A172 (cell line): ENCODE data around the gene ALAS1. TPM values are rescaled to one million over a fixed set of nuclear protein-coding genes. Genes with fewer than 3 reads are reported as not detected.
"Not testable (repeated sequence)": the region's sequence is repeated elsewhere in the genome, so short reads cannot be mapped to it uniquely, and the experiment has no call there.

Source experiments
- DNase-seq: peaks from one replicate; pipeline ENCODE4 v3.0.0-alpha.2; 2015; ENCODE audit warnings: low spot score
- total RNA-seq: library from RNA; depleted of rRNA; stranded (reverse); fragments of >200 nt; shearing (Covaris generic); gene quantifications from 2 replicates; pipeline ENCODE4 v1.2.3, GENCODE V29; 2014; rRNA removed

The ALAS1 gene
- 60.1 and 66.9 TPM in 2 replicates for total RNA-seq

DNA sequence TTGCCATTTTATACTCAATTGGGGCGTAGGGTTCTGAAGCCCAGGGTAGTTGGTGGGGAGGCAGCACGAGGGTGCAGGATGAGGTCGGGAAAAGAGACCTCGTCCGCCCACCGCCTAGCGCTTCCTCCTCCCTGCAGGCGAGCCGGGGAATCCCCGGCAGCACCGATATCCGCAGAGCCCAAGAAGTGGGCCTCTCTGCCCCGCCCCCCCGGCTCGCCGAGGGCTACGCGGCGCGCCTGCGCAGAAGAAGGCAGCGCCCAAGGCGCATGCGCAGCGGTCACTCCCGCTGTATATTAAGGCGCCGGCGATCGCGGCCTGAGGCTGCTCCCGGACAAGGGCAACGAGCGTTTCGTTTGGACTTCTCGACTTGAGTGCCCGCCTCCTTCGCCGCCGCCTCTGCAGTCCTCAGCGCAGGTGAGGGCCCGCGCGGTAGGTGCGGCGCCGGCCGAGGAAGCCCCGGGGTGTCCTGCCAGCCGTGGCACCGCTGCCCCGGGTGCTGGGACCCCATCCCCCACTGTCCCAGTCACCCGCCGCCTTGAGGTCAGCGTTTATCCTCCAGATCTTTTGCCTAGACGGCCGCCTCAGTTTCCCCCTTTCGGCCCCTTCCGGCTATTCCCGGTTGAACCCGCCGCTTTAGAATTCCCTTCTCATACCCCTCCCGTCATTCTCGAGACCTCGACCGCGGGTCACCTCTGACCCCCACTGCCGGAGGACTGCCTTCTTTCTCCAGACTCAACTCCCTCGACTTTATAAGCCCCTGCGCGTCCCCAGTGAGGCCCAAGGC lies at the start of gene ALAS1:
TSS of gene ALAS1 (plus strand) at position 319 of the 784 bp plus-strand sequence. CDS start 1,082 bp downstream, outside the sequence.
- DNase-seq, result peak; percentile 75

DNA sequence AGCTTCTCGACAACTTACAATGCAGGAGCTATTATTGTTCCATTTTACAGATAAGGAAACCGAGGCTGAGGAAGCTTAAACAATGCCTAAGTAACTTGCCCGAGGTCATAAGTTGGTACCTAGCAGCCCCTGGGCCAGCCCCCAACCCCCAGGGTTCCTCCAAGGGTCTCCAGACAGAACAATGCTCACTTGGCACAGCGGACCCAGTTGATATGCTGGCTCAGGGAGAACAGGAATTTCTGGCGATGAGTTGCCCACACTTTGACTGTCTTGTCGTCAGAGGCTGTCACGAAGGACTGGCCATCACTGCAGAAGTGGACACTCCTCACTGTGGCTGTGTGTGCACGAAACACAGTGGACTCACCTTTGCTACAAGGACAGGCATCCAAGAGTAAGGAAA lies 48.9 kb upstream of the ALAS1 start:
- no peak for DNase-seq

DNA sequence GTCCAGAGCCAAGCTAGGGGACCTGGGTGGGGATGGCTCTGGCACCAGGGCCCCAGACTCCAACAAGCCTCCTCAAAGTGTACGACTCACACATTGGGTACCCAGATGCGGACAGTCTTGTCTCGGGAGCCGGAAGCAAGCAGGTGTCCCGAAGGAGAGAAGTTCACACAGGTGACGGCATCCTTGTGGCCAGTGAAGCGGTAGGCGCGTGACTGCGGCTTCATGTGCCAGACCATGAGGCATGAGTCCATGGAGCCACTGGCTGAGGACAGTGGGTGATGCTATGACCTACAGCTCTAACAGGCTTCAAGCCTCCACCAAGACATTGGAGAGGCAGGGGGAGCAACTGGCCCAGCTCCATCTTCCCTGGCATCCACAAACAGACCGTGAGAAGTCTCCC lies 48.2 kb upstream of the ALAS1 start:
- no peak for DNase-seq

DNA sequence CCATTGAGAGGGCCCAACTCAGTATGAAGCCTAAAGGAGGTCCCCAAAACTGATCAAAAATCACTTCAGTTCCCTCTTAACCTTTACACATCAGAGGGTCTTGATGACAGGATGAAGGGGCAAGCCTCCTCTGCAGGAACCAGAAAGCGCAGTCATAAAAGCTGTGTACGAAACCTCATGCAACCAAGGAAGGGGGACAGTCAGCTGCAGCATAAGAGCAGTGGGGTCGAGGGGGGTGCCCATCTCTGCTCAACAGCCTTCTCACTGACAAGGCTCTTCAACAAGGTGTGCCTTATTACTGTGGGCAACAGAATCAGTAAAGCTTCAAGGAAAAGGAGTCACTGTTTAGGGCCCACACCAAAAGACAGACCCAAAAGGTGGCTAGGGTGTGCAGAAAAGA lies 47.6 kb upstream of the ALAS1 start:
- DNase-seq, result no peak

DNA sequence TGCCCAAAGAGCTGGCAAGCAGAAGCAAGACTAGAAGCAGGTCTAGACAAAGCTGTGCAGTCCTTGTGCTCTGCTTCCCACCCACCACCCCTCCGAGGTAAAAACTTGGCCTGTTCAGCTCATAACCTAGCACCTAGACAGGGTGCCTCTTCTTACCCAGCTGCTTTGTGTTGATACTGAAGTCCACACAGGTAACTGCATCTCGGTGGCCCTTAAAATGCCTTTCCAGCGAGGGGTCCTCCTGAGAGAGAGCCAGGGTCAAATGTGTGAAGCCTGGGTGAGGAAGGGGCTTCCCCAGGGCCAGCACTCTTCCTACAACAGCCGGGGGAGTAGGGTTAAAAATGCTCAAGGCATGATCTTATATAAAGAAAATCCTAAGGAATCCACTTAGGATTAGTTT lies 47.1 kb upstream of the ALAS1 start:
- no peak for DNase-seq

DNA sequence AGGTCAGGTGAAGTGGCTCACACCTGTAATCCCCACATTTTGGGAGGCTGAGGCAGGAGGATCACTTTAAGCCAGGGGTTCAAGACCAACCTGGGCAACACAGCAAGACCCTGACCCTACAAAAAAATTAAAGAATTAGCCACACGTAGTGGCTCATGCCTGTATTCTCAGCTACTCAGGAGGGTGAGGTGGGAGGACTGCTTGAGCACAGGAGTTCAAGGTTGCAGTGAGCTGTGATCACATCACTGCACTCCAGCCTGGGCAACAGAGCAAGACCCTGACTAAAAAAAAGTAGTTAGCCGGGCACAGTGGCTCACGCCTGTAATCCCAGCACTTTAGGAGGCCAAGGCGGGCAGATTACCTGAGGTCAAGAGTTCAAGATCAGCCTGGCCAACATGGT lies 46.0 kb upstream of the ALAS1 start:
- DNase-seq, result not testable (repeated sequence)

DNA sequence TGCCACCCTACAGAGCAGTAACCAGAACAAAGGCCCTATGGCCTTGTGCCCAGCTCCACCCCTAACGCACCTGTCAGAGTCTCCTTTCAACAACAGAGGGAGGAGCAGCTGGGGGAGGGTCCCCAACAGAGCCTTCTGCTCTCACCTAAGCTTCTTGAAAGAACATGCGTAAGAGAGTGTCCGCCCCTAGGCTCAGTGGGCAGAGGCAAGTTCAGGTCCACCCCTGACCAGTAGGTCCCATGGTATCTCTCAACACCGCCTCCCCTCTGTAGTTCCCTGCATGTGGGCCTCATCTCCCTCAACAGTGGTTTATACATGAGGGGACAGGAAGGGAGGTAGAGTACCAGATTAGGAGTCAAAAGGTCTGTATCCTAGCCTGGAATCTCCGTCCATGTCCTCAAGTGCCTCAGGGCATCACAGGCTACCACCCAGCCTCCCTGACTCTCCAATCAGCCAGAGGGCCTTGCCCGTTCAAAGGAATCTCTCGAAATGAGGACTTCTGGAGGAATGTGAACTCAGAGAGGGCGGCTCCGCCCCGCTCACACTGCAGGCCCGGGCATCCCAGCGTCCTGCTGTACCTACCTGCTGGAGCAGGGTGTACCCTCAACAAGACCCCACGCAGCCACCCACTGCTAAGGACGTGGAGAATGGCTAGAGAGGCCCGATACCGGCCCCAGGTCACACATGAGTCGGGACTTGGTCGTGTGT lies 44.4 kb upstream of the ALAS1 start:
- peak; percentile 42 for DNase-seq

DNA sequence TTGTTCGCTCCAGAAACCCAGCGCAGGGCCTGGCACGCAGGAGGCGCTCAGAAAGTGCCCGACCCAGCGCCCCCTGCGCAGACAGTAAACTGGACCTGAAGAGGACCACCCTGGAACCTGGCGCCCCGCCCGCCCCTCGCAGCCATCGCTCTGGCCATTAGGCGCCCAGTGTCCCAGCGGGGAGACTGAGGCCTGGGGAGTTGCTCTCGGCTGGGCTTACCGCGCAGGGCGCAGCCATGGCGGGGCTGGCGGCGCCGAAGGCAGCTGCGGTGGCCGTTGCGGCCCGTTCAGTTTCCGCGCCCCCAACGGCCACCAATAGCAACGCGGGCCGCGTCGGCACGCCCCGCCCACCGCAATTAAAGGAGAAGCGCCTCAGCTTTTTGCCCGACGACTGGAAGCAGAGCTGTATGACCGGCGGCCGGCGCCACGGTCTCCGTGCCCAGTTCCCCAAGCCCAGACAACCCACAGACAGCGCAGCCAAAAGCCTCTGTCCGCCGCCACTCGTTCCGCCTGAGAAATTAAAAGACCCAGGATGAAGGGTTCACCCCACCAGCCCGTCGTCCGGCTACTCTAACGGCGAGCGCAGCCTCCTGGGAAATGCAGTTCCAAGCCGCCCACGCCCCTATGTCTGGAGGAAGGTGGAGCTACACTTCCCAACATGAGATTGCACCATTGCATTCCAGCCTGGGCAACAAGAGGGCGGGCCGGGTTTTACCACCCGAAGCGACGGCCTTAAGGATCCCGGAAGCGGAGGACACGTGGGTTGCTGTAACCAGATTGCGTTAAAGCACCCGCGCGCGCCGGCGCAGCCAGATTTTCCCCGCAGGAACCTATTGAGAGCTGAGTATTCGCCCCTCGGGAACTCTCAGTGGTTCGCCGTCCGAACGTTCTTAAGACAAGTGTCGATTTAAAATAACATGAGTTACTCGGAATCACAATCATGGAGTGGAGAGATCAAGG lies 43.5 kb upstream of the ALAS1 start, which contains the start of gene POC1A:
TSS of gene POC1A (minus strand) at position 289 of the 960 bp plus-strand sequence. CDS start at position 238, 51 bp downstream.
- DNase-seq, result peak; percentile 96

DNA sequence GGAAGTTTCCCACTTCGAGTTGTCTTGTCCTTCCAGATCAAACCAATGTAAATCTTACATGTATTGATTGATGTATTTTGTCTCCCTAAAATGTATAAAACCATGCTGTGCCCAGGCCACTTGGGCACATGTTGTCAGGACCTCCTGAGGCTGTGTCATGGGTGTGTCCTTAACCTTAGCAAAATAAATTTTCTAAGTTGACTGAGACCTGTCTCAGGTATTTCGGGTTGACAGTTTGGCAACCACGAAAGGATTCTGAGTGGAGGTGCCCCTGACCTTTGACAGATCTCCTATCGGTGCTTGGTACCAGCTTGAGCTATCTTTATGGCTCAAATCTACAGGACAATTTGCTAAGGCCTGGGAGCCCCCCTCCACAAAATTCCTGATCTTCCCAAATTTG lies 42.0 kb upstream of the ALAS1 start:
- DNase-seq, result no peak

DNA sequence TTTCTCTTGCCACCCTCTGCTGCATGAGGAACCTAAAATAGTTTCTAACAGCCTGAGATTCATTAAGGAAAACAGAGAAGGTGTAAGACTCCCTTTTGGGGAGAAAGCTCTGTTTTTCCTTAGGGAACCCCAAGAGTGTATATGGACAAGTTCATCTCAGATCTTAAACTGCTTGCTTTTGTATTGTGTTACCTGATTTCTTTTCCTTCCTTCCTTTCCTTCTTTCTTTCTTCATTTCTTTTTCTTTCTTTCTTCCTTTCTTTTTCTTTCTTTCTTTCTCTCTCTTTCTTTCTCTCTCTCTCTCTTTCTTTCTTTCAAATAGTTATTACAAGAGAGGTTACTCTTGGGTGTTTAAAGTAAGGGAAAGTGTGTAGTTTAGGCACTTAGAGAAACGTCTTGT lies 38.5 kb upstream of the ALAS1 start:
- no peak for DNase-seq

DNA sequence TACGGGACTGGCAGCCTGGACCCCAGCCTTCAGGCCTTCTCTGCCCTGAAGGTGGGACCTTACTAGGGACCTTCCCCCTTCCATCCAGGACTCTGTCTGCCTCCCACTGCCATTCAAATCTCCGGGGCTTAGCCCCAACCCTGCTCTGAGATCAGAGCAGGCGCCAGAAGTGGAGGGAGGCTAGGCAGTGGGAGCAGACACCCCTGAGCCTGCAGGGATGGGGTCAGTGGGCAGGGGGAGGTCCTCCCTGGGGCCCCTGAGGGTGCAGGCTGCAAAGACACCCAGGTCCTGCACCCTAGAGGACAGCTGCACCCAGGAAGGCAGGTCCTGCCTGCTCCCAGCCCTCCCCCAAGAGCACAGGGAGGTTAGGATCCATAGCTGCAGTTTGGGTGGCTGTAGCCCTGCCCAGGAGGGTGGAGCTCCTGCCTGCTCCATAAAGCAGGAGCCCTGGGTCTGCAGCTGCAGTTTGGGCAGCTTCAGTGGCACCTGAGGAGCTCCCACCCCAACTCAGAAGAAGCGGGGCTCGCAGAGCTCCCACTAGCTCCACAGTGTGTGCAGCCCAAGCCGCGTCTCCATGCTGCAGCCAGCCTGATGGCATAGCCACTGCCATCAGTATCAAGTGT lies 35.6 kb upstream of the ALAS1 start:
- no peak for DNase-seq

DNA sequence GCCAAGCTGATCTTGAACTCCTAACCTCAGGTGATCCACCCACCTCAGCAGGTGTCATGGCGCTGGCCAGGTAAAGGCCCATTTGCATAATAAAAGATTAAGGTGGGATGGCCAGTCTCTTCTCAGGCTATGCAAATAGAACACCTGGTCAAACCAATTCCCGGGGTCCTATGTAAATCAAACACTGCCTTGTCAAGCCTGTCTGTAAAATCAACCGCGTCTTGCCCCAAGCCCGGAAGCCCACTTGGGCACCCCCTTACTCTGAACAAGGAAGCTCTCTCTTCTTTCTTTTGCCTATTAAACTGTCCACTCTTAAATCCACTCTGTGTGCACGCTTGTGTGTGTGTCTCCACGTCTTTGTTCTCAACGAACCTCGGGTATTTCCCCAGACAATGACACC lies 30.7 kb upstream of the ALAS1 start:
- DNase-seq, result no peak

DNA sequence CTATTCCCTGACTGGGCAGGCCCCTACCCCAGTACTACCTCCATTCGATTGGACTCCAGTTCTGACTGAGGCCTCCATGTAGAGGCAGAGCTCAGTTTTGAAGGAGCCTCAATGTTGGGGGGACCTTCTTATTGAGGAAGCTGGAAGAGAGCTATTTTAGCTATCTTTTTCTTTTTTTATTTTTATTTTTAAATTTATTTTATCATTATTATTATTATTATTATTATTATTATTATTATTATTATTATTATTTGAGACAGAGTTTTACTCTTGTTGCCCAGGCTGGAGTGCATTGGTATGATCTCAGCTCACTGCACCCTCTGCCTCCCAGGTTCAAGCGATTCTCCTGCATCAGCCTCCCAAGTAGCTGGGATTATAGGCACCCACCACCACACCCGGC lies 27.7 kb upstream of the ALAS1 start:
- not testable (repeated sequence) for DNase-seq

DNA sequence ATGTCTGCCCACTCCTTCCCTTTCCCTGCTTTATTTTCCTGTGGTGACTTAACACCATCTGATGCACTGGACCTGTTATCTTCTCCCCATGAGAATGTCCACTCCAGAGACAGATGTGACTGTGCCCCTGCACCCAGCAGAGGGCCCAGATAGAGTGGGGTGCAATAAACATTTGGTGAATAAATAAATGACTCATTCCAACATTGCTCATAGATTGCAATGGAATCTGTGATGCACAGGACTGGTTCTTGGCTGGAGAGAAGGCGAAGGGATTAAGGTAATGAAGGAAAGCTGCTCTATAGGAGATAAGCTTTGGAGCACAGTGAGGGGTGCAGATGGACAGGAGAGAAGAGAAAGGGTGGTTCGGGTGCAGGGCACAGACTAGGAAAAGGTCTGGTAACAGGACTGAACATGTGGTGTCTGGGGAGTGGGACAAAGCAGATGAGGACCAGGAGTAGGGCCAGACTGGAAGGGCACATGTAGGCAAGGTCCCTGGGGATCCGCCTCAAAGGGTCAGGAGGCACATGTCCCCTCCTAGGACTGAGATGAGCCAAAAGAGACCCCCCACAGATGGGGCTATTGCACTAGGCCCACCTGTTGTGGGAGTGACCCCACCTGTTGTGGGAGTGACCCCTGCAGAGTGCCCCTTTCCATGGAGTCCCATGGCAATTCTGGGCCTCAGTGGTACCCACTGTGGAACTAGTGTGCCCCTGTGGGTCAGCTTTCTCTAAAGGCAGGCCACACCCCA lies 26.3 kb upstream of the ALAS1 start:
- DNase-seq, result peak; percentile 73

DNA sequence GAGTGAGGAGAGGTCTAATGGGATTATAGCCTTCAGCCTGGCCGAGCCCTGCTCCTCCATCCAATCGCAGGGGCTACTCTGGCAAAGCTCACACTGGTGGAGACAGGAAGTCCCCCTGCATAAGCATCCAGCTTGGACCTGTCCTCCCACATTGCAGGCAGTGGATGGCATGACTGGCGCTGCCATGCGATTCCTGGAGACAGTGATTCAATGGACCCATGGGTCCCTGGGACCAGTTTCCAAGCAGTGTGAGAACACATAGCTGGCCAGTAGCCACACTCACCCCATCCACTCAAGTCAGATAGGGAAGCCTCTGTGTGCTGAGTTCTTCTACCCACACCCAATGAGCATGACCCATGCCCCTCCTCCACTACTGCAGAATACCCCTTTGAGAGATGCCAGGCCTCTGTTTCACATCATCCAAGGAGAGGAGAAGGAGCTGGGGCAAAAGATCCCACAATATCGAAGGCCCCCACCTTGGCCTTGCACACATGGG lies 25.6 kb upstream of the ALAS1 start:
- no peak for DNase-seq

DNA sequence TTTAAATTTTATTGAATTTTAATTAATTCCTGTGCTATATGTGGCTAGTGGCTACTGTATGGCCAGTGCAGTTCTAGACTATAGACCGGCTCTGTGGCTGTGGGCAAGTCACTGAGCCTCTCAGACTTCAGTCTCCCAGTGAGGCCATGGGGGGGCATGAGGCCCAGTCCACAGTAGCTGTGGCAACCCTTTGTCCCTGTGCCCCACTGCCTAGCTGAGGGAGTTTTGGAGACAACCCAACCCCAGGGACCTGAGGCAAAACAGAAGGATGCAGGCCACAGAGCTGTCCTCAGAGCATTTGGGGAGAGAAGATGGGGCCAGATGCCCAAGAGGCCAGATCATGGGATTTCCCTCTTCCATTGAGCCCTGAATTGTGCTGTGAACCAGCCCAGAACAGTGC lies 24.9 kb upstream of the ALAS1 start:
- DNase-seq, result no peak

DNA sequence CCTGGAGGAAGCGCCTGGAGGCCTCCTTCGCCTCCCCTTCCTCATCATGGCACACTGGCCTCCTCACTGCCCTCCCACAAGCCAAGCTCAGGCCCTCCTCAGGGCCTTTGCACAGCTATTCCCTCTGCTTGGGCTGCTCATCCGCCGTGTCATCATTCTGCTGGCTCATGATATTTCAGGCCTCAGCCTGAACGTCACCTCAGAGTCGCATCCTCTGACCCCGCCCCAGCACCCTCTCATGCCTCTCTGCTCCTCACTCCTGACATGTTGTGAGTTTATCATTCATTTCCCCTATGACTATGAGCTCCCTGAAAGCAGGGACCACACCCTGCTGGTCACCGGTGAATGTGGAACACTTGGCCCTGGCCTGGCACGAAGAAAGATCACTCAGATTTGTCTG lies 23.1 kb upstream of the ALAS1 start:
- DNase-seq, result peak; percentile 25

DNA sequence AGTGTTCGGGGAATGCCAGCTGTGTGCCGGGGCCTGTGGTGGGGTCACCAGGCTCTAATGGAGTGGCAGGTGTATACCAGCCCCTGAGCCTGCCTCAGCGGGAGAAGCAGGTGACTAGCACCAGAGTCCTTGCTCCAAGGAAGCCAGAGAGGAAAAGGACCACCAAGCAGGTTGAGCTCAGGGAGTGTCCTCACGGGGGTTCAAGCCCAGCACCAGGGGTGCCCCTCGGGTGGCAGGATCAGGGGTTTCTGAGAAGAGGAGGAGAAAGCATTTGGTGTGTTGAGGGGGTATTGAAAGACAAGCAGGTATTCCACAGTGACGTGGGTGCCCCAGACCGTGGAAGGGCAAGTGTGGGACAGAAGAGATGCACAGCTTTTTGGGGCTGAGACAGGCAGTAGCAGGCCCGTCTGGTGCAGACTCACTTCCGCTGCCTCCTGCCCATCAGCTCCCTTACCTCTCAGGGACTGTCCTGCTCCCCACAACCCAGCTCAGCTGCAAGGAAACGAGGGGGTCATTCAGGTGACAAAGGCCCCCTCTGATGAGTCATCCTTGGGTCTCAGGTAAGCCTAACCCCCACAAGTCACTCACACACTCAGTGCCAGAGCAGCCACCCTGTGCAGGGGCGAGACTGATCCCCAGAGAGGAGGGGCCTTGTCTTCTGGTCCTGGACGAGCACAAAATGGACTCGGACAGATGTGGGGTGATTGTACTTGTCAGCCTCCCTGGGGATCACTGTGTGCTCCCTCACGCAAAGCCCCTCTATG lies 22.4 kb upstream of the ALAS1 start:
- no peak for DNase-seq

DNA sequence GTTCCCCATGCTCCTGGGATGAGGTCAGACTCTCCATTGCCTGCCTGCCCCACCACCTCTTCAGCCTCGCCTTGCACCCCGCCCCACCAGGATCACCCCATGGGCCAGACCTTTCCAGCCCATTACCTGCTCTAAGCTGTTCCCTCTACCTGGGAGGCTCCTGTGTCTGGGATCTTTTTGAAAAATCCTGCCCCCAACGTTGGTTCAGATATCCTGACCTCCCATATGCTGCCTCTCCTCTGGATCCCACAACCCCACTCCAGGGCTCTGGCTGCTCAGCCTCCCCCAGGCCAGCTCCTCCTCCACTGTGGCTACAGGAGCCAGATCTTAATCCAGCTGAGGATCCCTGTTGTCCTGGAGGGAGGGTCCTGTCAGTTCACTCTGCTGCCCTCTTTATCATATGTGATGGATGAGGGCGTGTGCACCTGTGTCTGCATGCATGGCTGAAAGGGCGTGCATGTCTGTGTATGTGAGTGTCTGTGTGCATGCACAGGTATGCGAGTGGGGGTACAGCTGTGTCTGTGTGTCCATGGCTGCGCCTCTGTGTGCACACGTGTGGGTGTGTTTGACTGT lies 21.7 kb upstream of the ALAS1 start:
- no peak for DNase-seq
